Mucosa of stomach (tissue), 1 donor: ENCODE data around the gene CPNE9.

ENCODE experiments used
- H3K27me3 ChIP-seq: one replicate; pipeline ENCODE4 v1.7.0; 2013; ENCODE audit warnings: mild to moderate bottlenecking, low read length; ENCODE audit not compliant: control insufficient read depth, insufficient read depth
- H3K36me3 ChIP-seq: one replicate; pipeline ENCODE4 v1.7.0; 2013; ENCODE audit warnings: low read length; ENCODE audit not compliant: control insufficient read depth, insufficient read depth
- H3K4me1 ChIP-seq: one replicate; pipeline ENCODE4 v1.7.0; 2013; ENCODE audit warnings: mild to moderate bottlenecking, low read length; ENCODE audit not compliant: control insufficient read depth, insufficient read depth
- H3K4me3 ChIP-seq: one replicate; pipeline ENCODE4 v1.7.0; 2013; ENCODE audit warnings: low read length
- H3K9ac ChIP-seq: one replicate; pipeline ENCODE4 v1.7.0; 2013; ENCODE audit warnings: mild to moderate bottlenecking, low read length, moderate library complexity
- H3K9me3 ChIP-seq: one replicate; pipeline ENCODE4 v1.7.0; 2013; ENCODE audit warnings: mild to moderate bottlenecking, low read length, moderate library complexity; ENCODE audit not compliant: control insufficient read depth
- donor health status: Pancreatic carcinoma.

CPNE9 gene

GRCh38 chr3:9777694-9778021, 74.0 kb downstream of the CPNE9 start:
- H3K4me1 ChIP-seq: no peaks in the 10 kb centered on the region

DNA sequence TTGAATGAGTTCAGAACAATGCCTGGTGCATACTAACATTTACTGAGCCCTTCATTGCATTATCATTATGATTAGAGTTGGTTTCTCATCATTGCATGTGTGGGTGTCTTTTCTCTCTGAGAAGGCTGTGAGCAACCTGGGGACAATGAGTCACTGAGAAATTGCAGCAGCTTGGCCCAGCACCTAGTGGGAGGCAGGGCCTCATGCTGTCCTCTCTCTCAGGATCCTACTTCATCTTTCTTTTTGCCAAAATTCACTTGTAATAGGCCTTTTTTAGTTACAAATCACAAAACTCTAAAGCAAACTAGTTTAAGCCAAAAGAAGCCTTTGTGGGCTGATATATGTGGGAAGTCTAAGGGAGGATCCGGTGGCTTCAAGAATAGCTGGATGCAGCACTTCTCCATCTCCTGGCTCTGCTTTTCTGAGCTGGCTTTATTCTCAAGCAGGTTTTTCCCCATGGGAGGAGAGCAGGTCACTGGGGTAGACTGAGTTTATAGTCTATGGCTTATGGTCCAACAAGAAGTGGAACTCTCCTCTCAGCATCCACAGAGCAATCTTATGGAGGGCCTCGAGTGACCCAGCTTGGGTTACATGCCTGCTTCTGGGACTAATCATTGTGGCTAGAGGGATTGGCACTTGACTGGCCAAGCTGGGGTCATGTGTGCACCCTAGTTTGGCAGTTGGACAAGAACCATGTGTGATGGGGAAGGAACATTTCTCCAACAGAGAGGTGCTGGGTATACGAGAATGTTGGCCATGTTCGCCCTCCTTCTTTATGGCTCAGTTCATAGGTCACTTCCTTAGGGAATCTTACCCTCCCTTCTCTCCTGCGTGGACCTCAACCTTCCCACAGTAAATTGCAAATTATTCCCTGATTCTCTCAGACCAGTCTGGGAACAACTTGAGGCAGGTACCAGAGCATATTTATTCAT, 74.8 kb downstream of the CPNE9 start:
- no peaks in the 10 kb centered on the region for H3K9me3 ChIP-seq
- no peak overlapping the region for H3K4me3 ChIP-seq
- H3K9ac ChIP-seq: no peak overlapping the region
- no peaks in the 10 kb centered on the region for H3K27me3 ChIP-seq
- no peaks in the 10 kb centered on the region for H3K4me1 ChIP-seq
- peaks cover 6% of the 10 kb centered on the region for H3K36me3 ChIP-seq

More at GRCh38 chr3:9777694-9778021, 74.0 kb downstream of the CPNE9 start:
- Histone ChIP-seq H3K9me3 (no peaks in the 10 kb centered on the region), H3K4me3 (no peak overlapping the region), H3K36me3 (peaks cover 6% of the 10 kb centered on the region), H3K27me3 (no peaks in the 10 kb centered on the region), H3K9ac (no peak overlapping the region)

GRCh38 chr3:9779075-9779593, 75.5 kb downstream of the CPNE9 start:
- H3K9me3 ChIP-seq: no peaks in the 10 kb centered on the region
- H3K27me3 ChIP-seq: no peaks in the 10 kb centered on the region
- no peak overlapping the region for H3K4me3 ChIP-seq
- H3K9ac ChIP-seq: no peak overlapping the region
- H3K4me1 ChIP-seq: no peaks in the 10 kb centered on the region
- peaks cover 6% of the 10 kb centered on the region for H3K36me3 ChIP-seq
